ENCODE results near the gene NRXN3.

Gene NRXN3

DNA sequence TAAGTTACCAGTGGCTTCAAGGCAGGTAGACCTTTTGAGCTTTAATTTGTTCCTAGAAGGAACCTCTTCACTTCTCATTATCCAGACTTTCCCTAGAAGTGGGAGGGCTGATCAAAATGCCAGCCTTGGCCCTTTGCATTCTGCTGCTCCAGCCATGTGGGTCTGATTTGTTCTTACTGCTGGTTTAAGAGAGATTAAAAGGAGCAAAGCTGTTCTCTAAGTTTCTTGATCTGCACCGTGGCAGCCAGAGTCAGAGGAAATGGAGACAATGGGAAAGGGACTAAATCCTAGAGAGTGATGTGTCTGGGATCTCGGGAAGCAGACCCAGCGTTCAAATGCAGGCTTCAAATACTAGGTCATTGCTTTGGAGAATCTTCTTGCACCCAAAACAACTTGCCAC, 1281.4 kb downstream of the NRXN3 start:
- no peak for DNase-seq
- in situ Hi-C loops (cut with MboI; ENCODE audit: low pct_unique_long_range_greater_than_20kb, low sequenced_read_pairs): no loop called here

- no peak for DNase-seq
- in situ Hi-C loops (cut with MboI; ENCODE audit: low pct_unique_long_range_greater_than_20kb, low sequenced_read_pairs): no loop called here
These were observed 1283.1 kb downstream of the NRXN3 start for GRCh38 chr14:79453276-79453675.

DNA sequence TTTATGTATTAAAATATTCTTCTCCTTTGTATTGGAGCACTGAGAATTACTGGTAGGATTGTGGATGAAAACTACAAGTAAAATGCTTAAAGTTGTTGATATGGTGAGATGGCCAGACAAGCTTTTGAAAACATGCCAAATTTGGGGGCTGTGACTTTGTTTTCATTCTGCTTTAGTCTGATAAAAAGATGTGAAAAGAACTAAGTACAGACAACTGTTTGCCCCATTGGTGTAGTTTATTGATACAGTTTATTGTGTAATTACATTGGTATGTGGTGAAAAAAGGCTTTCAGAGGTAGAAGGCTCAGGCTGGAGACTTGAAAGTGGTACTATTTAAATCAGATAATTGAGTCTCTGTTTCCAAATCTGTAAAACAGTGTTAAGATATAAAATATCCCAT, 1294.3 kb downstream of the NRXN3 start:
- in situ Hi-C loops (cut with MboI; ENCODE audit: low pct_unique_long_range_greater_than_20kb, low sequenced_read_pairs): no loop called here
- no peak for DNase-seq

DNA sequence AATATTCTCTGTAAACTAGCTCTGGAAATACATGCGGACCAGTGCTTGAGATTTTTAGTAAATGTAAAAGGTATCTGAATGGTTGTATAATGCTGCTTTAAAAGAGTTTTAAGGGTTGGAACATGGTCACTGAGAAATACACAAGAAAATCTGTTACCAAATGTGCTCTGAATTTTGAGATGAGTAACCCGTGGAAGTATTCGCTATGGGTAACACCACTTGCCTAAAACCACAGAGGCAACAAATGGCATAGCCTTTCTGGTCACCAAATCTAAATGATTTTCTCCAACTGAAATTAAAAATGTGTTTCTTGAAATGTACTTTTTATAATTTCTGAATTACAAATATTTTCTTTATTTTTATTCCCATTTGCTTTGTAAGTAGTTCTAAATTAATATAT, 1295.5 kb downstream of the NRXN3 start:
- in situ Hi-C loops (cut with MboI; ENCODE audit: low pct_unique_long_range_greater_than_20kb, low sequenced_read_pairs): no loop called here
- no peak for DNase-seq

GRCh38 chr14:79466938-79467527, 1296.9 kb downstream of the NRXN3 start:
- no peak for DNase-seq
- in situ Hi-C loops (cut with MboI; ENCODE audit: low pct_unique_long_range_greater_than_20kb, low sequenced_read_pairs): no loop called here

DNA sequence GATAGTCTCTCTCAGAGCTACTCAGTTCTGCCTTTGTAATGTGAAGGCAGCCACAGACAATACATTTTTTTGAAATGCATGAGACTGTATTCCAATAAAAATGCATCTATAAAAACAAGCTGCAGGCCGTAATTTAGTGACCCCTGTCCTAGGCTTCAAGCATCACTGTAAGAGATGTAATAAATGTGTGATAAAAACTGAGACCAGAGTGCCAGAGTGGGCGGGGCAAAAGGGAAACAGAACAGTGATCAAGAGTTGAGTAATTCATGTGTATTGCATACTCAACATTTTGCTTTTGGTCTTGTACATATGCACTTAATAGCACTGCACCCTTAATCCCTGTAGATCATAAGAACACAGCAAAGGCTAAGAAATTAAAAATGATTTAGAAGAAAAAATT, 1297.7 kb downstream of the NRXN3 start:
- no peak for DNase-seq
- in situ Hi-C loops (cut with MboI; ENCODE audit: low pct_unique_long_range_greater_than_20kb, low sequenced_read_pairs): no loop called here

DNA sequence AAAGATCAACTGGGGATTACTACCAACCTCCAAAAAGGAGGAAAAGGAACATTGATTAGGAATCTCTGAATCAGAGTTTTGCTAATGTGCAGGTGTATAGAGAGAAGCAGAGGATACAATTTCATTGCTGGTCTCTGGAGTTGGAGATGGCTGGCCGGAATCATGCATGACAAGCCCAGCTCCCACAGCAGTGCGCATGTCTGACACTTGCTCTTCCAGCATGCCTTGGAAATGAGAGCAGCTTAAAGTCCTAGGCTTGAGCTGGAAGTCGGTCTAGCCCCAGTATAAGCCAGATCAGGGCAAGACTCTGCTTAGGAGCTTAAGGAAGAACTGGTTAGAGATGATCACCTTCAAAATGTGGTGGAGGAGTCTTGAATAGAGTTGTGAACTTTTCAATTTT, 1298.3 kb downstream of the NRXN3 start:
- no peak for DNase-seq
- in situ Hi-C loops (cut with MboI; ENCODE audit: low pct_unique_long_range_greater_than_20kb, low sequenced_read_pairs): no loop called here

DNA sequence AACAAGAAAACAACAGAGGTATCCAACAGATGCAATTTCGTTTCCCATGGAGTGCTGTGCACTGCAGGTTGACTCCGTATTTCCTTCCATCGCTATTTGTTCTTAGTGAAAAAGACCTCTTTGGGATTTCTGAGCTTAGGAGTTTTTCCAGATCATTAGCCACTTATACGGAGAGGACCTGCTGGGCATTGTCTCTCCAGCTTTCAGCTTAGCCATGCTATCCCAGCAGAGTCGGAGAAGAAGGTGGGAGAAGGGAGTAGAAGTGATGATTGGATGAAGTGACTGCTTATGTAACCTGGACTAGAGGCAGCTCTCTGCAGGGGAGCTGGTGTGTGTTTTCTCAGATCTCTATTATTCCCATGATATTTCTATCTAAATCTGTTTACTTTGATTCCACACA, 1303.5 kb downstream of the NRXN3 start:
- in situ Hi-C loops (cut with MboI; ENCODE audit: low pct_unique_long_range_greater_than_20kb, low sequenced_read_pairs): no loop called here
- DNase-seq: no peak

- no peak for DNase-seq
- in situ Hi-C loops (cut with MboI; ENCODE audit: low pct_unique_long_range_greater_than_20kb, low sequenced_read_pairs): no loop called here
These were observed 1305.8 kb downstream of the NRXN3 start for GRCh38 chr14:79475887-79476532.

DNA sequence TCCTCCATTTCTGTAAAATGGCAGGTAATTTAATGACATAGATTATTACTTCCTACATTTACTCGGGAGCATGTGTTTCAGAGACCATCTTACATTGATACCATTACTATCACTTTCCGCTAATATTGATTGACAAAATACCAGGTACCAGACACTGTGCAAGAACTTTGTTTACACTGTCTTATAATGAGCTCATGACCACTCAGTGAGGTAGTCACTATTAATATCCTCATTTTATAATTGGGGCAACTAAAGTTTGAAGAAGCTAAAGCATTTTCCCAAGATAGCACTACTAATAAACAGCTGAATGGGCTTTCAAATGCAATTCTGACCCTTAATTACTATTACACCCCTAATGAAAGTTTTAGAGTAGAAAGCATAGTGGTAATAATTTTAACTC, 1306.4 kb downstream of the NRXN3 start:
- no peak for DNase-seq
- in situ Hi-C loops (cut with MboI; ENCODE audit: low pct_unique_long_range_greater_than_20kb, low sequenced_read_pairs): no loop called here

GRCh38 chr14:79480212-79480611, 1310.0 kb downstream of the NRXN3 start:
- in situ Hi-C loops (cut with MboI; ENCODE audit: low pct_unique_long_range_greater_than_20kb, low sequenced_read_pairs): no loop called here
- DNase-seq: no peak

- in situ Hi-C loops (cut with MboI; ENCODE audit: low pct_unique_long_range_greater_than_20kb, low sequenced_read_pairs): no loop called here
These were observed 1312.7 kb downstream of the NRXN3 start for GRCh38 chr14:79482825-79483224.

GRCh38 chr14:79483477-79484388, 1313.6 kb downstream of the NRXN3 start:
- DNase-seq: no peak
- in situ Hi-C loops (cut with MboI; ENCODE audit: low pct_unique_long_range_greater_than_20kb, low sequenced_read_pairs): no loop called here

More at GRCh38 chr14:79482825-79483224, 1312.7 kb downstream of the NRXN3 start:
- DNase-seq: no peak

- in situ Hi-C loops (cut with MboI; ENCODE audit: low pct_unique_long_range_greater_than_20kb, low sequenced_read_pairs): no loop called here
These were observed 1317.5 kb downstream of the NRXN3 start for GRCh38 chr14:79487632-79488031.

DNA sequence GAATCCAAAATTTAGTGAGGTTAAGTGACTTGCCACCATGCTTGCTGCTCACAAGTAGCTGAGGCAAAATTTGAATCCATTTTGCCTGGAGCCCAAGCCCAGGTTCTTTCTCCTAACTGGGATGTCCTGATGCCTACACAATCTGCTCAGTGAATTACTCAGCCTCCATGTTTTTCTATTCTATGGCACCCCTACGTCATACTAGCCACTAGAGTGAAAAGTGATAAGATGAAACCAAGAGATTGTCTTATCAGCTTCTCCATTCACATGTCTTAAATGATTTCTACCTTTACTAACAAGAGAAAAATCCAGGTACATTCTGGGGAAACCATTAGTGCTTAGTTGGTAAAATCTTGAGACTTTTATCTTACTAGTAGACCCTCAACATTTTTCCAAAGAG, 1321.0 kb downstream of the NRXN3 start:
- in situ Hi-C loops (cut with MboI; ENCODE audit: low pct_unique_long_range_greater_than_20kb, low sequenced_read_pairs): no loop called here
- DNase-seq: no peak

More at GRCh38 chr14:79487632-79488031, 1317.5 kb downstream of the NRXN3 start:
- DNase-seq: no peak

GRCh38 chr14:79493081-79493645, 1323.0 kb downstream of the NRXN3 start:
- DNase-seq: no peak
- in situ Hi-C loops (cut with MboI; ENCODE audit: low pct_unique_long_range_greater_than_20kb, low sequenced_read_pairs): no loop called here

- DNase-seq: no peak
- in situ Hi-C loops (cut with MboI; ENCODE audit: low pct_unique_long_range_greater_than_20kb, low sequenced_read_pairs): no loop called here
These were observed 1326.5 kb downstream of the NRXN3 start for GRCh38 chr14:79496701-79497100.

DNA sequence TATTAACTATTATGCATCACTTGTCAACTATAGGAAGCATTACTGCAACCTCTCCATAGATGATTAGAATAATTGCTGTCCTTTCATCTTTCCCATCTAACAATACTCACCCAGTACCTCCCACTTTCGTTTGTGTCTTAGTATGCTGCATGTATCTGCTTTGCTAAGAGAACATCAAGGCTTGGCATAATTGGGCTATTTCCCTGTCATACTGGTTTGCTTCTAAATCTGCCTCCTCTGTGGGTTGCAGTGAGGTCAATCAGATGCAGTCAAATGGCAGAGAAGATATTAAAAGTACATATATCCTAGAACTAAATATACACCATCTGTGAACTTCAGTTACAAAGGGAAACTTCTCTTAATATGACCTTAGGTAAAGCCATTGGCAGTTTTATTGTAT, 1330.3 kb downstream of the NRXN3 start:
- in situ Hi-C loops (cut with MboI; ENCODE audit: low pct_unique_long_range_greater_than_20kb, low sequenced_read_pairs): no loop called here
- no peak for DNase-seq

DNA sequence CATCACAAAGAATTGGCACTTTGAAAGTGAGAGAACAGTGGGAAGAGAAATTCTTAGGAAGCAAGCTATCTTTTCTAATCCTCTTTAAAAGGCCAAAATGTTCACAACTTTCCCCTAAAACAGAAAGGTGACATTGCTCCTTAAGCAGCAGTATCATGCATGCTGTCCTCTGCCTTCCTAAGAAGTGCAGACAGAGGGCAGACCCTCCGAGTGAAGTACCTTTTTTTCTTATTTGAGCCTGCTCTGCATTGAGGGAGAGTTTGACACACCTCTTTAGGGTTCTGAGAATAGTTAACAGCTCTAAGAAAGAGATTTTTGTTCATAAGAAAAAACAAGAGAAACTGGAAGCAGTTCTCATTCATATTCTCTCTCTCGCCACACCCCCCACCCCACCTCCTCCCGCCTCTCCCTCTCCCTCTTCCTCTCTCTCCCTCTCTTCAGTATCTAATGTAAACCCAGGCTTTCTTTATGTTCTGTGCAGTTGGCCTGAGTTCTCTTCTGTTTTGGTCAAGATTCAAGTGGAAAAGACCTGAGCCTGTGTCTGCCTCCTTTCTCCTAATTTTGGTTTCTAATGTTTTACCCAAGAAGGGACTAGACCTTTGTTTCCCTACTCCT, 1332.1 kb downstream of the NRXN3 start:
- in situ Hi-C loops (cut with MboI; ENCODE audit: low pct_unique_long_range_greater_than_20kb, low sequenced_read_pairs): no loop called here
- DNase-seq: no peak
